CD4-positive, alpha-beta memory T cell (primary cell): Measurements from ENCODE around the gene NETO1. TPM values are rescaled to one million over a fixed set of nuclear protein-coding genes. Genes with fewer than 3 reads are reported as not detected.

ENCODE experiments used
- CTCF ChIA-PET: fragments of 350-600 bp; sonication (Branson Sonifier 250); formaldehyde crosslinking; loops from one replicate; lab custom pipeline; 2021; ENCODE audit warnings: inconsistent platforms; ENCODE audit not compliant: partially characterized antibody; lab: Charles Lee
- POLR2A ChIA-PET: fragments of 350-600 bp; sonication (Branson Sonifier 250); formaldehyde crosslinking; loops from one replicate; lab custom pipeline; 2021; ENCODE audit not compliant: partially characterized antibody; lab: Charles Lee
- DNase-seq, 5 donors: peaks; one replicate each; pipeline versions ENCODE4 v3.0.0 to v3.0.0-alpha.2; 2020 to 2022; ENCODE audit warnings: mixed read lengths in 1 of 5
- H3K27ac ChIP-seq: one replicate; pipeline ENCODE4 v1.7.0; 2013; ENCODE audit warnings: low read depth, low read length
- H3K27me3 ChIP-seq: 2 replicates; pipeline ENCODE4 v1.7.0; 2013; ENCODE audit warnings: mild to moderate bottlenecking, low read length, moderate library complexity; ENCODE audit not compliant: insufficient read depth
- H3K36me3 ChIP-seq: 2 replicates; pipeline ENCODE4 v1.7.0; 2013; ENCODE audit warnings: mild to moderate bottlenecking, low read length, moderate library complexity; ENCODE audit not compliant: insufficient read depth
- H3K4me1 ChIP-seq: 2 replicates; pipeline ENCODE4 v1.7.0; 2013; ENCODE audit warnings: mild to moderate bottlenecking, low read length, moderate library complexity; ENCODE audit not compliant: insufficient read depth
- H3K4me3 ChIP-seq, 2 donors: one replicate each; pipeline ENCODE4 v1.7.0; 2013; ENCODE audit warnings: low read length in 2 of 2, mild to moderate bottlenecking in 1 of 2
- H3K9me3 ChIP-seq, 2 donors: one replicate each; pipeline ENCODE4 v1.7.0; 2013; ENCODE audit warnings: low read length in 2 of 2, control low read depth in 1 of 2; ENCODE audit not compliant: control insufficient read depth in 1 of 2
- H3K27ac Mint-ChIP-seq, 7 donors: one replicate each; pipeline ENCODE4 v1.8.0; 2020 to 2021; ENCODE audit warnings: mixed read lengths in 7 of 7, mild to moderate bottlenecking in 6 of 7, inconsistent platforms in 3 of 7, moderate library complexity in 3 of 7
- H3K27me3 Mint-ChIP-seq, 2 donors: one replicate each; pipeline ENCODE4 v1.8.0; 2020 to 2021; ENCODE audit warnings: mixed read lengths in 2 of 2
- H3K36me3 Mint-ChIP-seq, 2 donors: one replicate each; pipeline ENCODE4 v1.8.0; 2020 to 2021; ENCODE audit warnings: mixed read lengths in 2 of 2, inconsistent platforms in 1 of 2, mild to moderate bottlenecking in 1 of 2
- H3K4me1 Mint-ChIP-seq, 4 donors: one replicate each; pipeline ENCODE4 v1.8.0; 2020 to 2021; ENCODE audit warnings: mixed read lengths in 4 of 4, mild to moderate bottlenecking in 1 of 4
- H3K4me3 Mint-ChIP-seq, 8 donors: one replicate each; pipeline ENCODE4 v1.8.0; 2020 to 2021; ENCODE audit warnings: mixed read lengths in 8 of 8, mild to moderate bottlenecking in 7 of 8, moderate library complexity in 6 of 8, inconsistent platforms in 3 of 8
- H3K9me3 Mint-ChIP-seq, 8 donors: one replicate each; pipeline ENCODE4 v1.8.0; 2020 to 2021; ENCODE audit warnings: mixed read lengths in 8 of 8, mild to moderate bottlenecking in 5 of 8, inconsistent platforms in 3 of 8, moderate library complexity in 1 of 8
- intact Hi-C: fragments of 100-400 bp; cut with micrococcal nuclease; formaldehyde crosslinking; loops from one replicate; pipeline ENCODE4 v1.15.1; 2023
- polyA plus RNA-seq, 2 donors: library from polyadenylated mRNA; unstranded; fragments of 300-500 nt; fragmentation: Illumina TruSeq; gene quantifications; one replicate each; pipeline ENCODE4 v1.2.3, GENCODE V29; 2021
- total RNA-seq, 2 experiments: library from RNA; stranded (reverse); gene quantifications; one replicate each; pipeline ENCODE4 v1.2.3, GENCODE V29; 2021

Gene NETO1
- total and polyA plus RNA-seq, 4 experiments from 2014 or later: not detected

DNA sequence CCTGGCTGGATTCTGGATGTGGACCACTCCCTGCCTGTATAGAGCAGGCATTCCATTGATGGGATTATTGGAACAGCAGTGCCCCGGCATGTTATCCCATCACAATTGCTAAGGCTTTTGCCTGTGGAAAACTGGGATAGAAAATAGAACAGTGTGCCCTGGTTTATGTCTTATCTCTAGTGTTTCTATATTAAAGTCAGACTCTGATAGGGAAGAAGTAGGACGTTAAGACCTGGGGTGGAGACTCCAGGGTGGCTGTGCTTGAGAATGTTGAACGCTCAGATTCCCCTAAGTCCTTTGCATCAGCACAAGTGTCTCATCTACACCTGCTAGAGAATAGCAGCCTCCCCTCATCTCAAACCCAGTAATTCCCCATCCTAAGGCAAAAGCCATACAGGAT, 10.8 kb upstream of the NETO1 start:
- no peaks in the 10 kb centered on the region for H3K9me3 ChIP-seq
- no peak overlapping the region for H3K27ac ChIP-seq
- ChIA-PET POLR2A (no interaction called here), CTCF (no interaction called here)
- no peak for DNase-seq
- no peak overlapping the region for H3K4me3 ChIP-seq
- no peaks in the 10 kb centered on the region for H3K27me3 ChIP-seq
- peaks cover 0 to 6% (median 0%) of the 10 kb centered on the region in 8 donors for H3K9me3 Mint-ChIP-seq
- no peaks in the 10 kb centered on the region for H3K36me3 ChIP-seq
- H3K27ac Mint-ChIP-seq: no peak overlapping the region
- no peaks in the 10 kb centered on the region for H3K4me1 ChIP-seq
- intact Hi-C loops: no loop called here
- H3K4me1 Mint-ChIP-seq: no peaks in the 10 kb centered on the region
- no peaks in the 10 kb centered on the region for H3K36me3 Mint-ChIP-seq
- H3K4me3 Mint-ChIP-seq: no peak overlapping the region
- no peaks in the 10 kb centered on the region for H3K27me3 Mint-ChIP-seq

DNA sequence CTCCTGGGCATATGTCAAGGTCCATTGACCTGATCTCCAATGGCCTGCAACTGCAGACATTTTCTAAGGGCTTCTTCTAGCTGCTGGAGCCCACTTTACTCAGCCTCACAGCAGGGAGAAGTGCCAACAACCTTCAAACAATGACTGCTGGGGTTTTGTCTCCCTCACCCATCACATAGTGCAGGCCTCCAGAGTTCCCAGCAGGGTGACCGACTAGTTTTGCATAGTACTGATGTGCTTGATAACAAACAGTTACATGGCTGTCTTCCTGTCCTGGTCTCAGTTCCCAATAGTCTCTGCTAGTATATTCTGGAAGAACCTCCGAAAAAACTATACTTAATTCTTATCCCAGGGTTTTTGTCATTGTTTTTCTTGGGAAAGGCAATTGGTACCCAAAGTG, 10.4 kb upstream of the NETO1 start:
- ChIA-PET POLR2A (no interaction called here), CTCF (no interaction called here)
- intact Hi-C loops: no loop called here
- Mint-ChIP-seq H3K36me3 (no peaks in the 10 kb centered on the region), H3K27ac (no peak overlapping the region), H3K4me3 (no peak overlapping the region), H3K9me3 (peaks cover 0 to 4% (median 0%) of the 10 kb centered on the region in 8 donors), H3K27me3 (no peaks in the 10 kb centered on the region), H3K4me1 (no peaks in the 10 kb centered on the region)
- Histone ChIP-seq H3K36me3 (no peaks in the 10 kb centered on the region), H3K9me3 (no peaks in the 10 kb centered on the region), H3K27me3 (no peaks in the 10 kb centered on the region), H3K4me1 (no peaks in the 10 kb centered on the region), H3K4me3 (no peak overlapping the region), H3K27ac (no peak overlapping the region)
- no peak for DNase-seq

DNA sequence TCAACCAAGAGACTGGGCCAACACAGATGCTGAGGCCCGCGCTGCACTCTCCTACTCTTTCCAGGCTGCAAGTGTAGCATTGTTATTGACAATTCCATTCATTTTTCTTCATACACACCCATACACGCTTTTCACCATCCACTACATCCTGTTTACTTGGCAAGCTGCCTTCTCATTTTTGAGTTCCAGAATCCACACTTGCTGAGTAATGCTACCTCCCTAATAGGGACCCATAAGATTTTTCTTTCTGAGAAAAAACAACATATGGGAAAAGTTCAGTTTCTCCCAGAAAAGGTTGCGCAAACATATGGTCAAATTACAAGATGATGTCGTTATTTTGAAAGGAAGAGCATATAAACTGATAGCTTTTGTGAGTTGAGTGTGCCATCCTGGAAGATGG, 3.3 kb upstream of the NETO1 start:
- Mint-ChIP-seq H3K27ac (no peak overlapping the region), H3K27me3 (peaks cover 11 to 12% of the 10 kb centered on the region in 2 donors), H3K9me3 (peaks cover 0 to 7% (median 4%) of the 10 kb centered on the region in 8 donors), H3K36me3 (no peaks in the 10 kb centered on the region), H3K4me1 (peaks cover 0 to 4% (median 3%) of the 10 kb centered on the region in 4 donors), H3K4me3 (no peak overlapping the region)
- H3K9me3 ChIP-seq: no peaks in the 10 kb centered on the region
- no peak for DNase-seq
- CTCF ChIA-PET: no interaction called here
- H3K4me3 ChIP-seq: no peak overlapping the region
- no peaks in the 10 kb centered on the region for H3K4me1 ChIP-seq
- intact Hi-C loops: no loop called here
- H3K27ac ChIP-seq: no peak overlapping the region
- POLR2A ChIA-PET: no interaction called here
- H3K36me3 ChIP-seq: no peaks in the 10 kb centered on the region
- no peaks in the 10 kb centered on the region for H3K27me3 ChIP-seq

DNA sequence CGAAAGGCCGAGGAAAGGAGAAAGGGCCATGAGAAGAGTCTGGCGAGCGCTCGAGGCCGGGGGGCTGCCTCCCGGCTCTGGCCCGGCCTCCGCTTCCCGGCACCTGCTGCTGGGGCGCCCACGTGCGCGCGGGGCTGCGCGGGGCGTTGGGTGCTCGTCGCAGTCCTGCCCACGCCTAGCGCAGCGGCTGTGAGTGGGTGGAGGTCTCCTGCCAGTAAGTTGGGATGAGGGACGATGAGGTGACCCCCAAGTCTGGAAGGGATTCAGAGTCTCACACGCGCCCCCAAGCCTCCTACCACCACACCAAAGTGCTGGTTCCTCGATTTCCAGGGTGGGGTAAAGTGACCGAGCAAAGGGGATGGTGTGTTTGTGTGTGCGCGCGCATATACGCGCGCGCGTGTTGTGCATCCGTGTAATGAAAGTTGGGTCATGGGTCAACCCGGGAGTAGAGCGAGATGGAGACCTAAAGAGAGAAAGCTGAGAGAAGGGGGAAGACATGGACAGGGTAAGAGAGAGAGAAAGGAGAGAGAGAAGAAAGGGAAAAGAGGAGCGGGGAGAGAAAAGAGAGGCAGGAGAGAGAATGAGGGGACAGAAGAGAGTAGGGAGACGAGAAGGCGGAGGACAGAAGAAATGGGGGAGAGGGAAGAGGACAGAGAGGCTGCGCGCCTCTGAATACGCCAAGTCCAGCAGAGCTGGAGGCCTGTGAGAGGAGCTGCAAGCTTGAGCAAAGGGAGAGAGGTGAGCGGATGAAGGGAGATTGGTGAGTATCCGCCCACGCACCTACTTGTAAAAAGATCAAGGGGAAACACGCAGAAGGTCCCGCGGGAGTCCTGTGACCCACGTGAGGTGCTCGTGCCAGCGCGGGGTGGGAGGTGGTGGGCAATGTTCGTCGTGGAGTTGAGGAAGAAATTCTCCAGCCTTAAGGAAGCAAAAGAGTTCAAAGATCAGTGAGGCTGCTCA, 1.7 kb upstream of the NETO1 start:
- Mint-ChIP-seq H3K9me3 (peaks cover 0 to 9% (median 4%) of the 10 kb centered on the region in 8 donors), H3K36me3 (no peaks in the 10 kb centered on the region), H3K4me1 (peaks cover 0 to 4% (median 3%) of the 10 kb centered on the region in 4 donors), H3K4me3 (peak overlapping the region in 1 of 8 donors; percentile 25), H3K27me3 (peaks cover 13 to 14% of the 10 kb centered on the region in 2 donors), H3K27ac (peak overlapping the region in 1 of 7 donors; percentile 10)
- no peaks in the 10 kb centered on the region for H3K36me3 ChIP-seq
- intact Hi-C loops: no loop called here
- H3K27ac ChIP-seq: no peak overlapping the region
- CTCF ChIA-PET: no interaction called here
- DNase-seq: no peak
- H3K4me1 ChIP-seq: no peaks in the 10 kb centered on the region
- no peaks in the 10 kb centered on the region for H3K9me3 ChIP-seq
- H3K27me3 ChIP-seq: no peaks in the 10 kb centered on the region
- POLR2A ChIA-PET: no interaction called here
- H3K4me3 ChIP-seq: no peak overlapping the region

DNA sequence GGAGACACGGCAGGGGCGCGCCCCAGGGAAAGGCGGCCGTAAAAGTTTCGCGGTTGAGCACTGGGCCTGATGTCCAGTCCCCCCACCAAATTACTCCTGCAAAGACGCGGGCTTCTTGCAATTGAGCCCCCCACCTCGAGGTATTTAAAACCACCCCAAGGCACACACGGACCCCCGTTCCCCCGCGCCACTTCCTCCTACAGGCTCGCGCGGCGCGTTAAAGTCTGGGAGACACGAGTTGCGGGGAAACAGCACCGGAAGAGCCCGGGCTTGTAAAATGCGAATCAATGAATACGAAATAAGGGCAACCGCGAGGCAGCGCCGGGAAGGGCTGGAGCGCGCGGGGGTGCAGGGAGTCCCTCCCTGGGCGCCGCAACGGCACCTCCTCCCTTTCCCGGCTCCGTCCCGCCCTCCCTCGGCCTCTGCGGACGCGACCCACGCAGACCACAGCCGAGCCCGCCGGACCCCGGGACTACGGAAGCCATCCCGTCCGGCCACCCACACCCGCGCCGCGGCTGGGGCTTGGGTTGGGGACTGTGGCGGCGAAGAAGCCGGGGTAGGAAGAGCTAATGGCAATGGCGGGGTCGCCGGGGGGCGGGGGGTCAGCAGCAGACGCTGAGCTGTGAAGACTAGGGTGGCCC, 918 bp upstream of the NETO1 start:
- ChIA-PET POLR2A (no interaction called here), CTCF (no interaction called here)
- peaks cover 0 to 9% (median 4%) of the 10 kb centered on the region in 8 donors for H3K9me3 Mint-ChIP-seq
- no peaks in the 10 kb centered on the region for H3K27me3 ChIP-seq
- H3K27ac Mint-ChIP-seq: no peak overlapping the region
- no peak overlapping the region for H3K4me3 Mint-ChIP-seq
- H3K27ac ChIP-seq: no peak overlapping the region
- H3K4me3 ChIP-seq: no peak overlapping the region
- H3K27me3 Mint-ChIP-seq: peaks cover 13 to 14% of the 10 kb centered on the region in 2 donors
- H3K4me1 ChIP-seq: no peaks in the 10 kb centered on the region
- no peaks in the 10 kb centered on the region for H3K36me3 ChIP-seq
- intact Hi-C loops: no loop called here
- H3K9me3 ChIP-seq: no peaks in the 10 kb centered on the region
- DNase-seq: no peak
- H3K4me1 Mint-ChIP-seq: peaks cover 0 to 4% (median 3%) of the 10 kb centered on the region in 4 donors
- no peaks in the 10 kb centered on the region for H3K36me3 Mint-ChIP-seq

DNA sequence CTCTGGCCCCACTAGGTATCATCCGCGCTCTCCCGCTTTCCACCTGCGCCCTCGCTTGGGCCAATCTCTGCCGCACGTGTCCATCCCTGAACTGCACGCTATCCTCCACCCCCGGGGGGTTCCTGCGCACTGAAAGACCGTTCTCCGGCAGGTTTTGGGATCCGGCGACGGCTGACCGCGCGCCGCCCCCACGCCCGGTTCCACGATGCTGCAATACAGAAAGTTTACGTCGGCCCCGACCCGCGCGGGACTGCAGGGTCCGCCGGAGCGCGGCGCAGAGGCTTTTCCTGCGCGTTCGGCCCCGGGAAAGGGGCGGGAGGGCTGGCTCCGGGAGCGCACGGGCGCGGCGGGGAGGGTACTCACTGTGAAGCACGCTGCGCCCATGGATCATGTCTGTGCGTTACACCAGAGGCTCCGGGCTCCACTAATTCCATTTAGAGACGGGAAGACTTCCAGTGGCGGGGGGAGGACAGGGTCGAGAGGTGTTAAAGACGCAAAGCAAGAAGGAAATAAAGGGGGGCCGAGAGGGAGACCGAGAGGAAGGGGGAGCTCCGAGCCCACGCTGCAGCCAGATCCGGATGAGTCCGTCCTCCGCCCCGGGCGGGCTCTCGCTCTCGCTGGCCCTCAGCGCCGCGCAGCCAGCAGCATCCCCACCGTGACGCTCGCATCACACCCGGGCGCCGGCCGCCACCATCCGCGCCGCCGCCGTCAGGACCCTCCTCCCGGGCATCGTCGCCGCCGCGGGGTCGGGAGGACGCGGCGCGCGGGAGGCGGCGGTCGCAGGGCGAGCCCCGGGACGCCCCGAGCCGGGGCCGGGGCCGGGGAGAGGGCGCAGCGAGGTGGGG, 664 bp downstream of the NETO1 start:
- intact Hi-C loops: no loop called here
- H3K27me3 Mint-ChIP-seq: peaks cover 13 to 14% of the 10 kb centered on the region in 2 donors
- no peak overlapping the region for H3K4me3 Mint-ChIP-seq

More for the DNA sequence above, 664 bp downstream of the NETO1 start:
- no peaks in the 10 kb centered on the region for H3K9me3 ChIP-seq
- Mint-ChIP-seq H3K9me3 (peaks cover 0 to 18% (median 7%) of the 10 kb centered on the region in 8 donors), H3K4me1 (peaks cover 0 to 4% (median 3%) of the 10 kb centered on the region in 4 donors), H3K36me3 (no peaks in the 10 kb centered on the region), H3K27ac (no peak overlapping the region)
- DNase-seq: no peak
- ChIA-PET POLR2A (no interaction called here), CTCF (no interaction called here)
- H3K27me3 ChIP-seq: no peaks in the 10 kb centered on the region
- no peaks in the 10 kb centered on the region for H3K4me1 ChIP-seq
- H3K4me3 ChIP-seq: no peak overlapping the region
- H3K27ac ChIP-seq: no peak overlapping the region
- no peaks in the 10 kb centered on the region for H3K36me3 ChIP-seq
